MM.1S (cell line): Measurements from ENCODE around the gene GALNT9.

Experiments used
- DNase-seq: peaks from one replicate; pipeline ENCODE4 v3.0.0-alpha.2; 2015
- H2AFZ ChIP-seq: fragments of 300-600 bp; sonication (generic); 2 replicates; pipeline ENCODE4 v1.6.0; 2016; ENCODE audit warnings: antibody characterized with exemption, low read length
- H3F3A ChIP-seq: fragments of 300-600 bp; sonication (generic); 2 replicates; pipeline ENCODE4 v1.6.1; 2016; ENCODE audit warnings: mild to moderate bottlenecking, antibody characterized with exemption, low read length, moderate library complexity, mixed read lengths; ENCODE audit not compliant: insufficient read depth
- H3K27ac ChIP-seq: fragments of 300-600 bp; sonication (generic); 2 replicates; pipeline ENCODE4 v1.5.1; 2016; ENCODE audit warnings: mild to moderate bottlenecking, low read length
- H3K27me3 ChIP-seq: fragments of 300-600 bp; sonication (generic); replicated peaks from 2 replicates; pipeline ENCODE4 v1.6.0; 2016; ENCODE audit warnings: low read length; ENCODE audit not compliant: insufficient read depth
- H3K36me3 ChIP-seq: fragments of 300-600 bp; sonication (generic); replicated peaks from 2 replicates; pipeline ENCODE4 v1.6.1; 2016; ENCODE audit warnings: mild to moderate bottlenecking, low read length, mixed read lengths; ENCODE audit not compliant: insufficient read depth
- H3K4me1 ChIP-seq: fragments of 300-600 bp; sonication (generic); 2 replicates; pipeline ENCODE4 v1.6.1; 2016; ENCODE audit warnings: low read length, mixed read lengths
- H3K4me2 ChIP-seq: fragments of 300-600 bp; sonication (generic); 2 replicates; pipeline ENCODE4 v1.6.0; 2016; ENCODE audit warnings: low read depth, low read length
- H3K4me3 ChIP-seq: fragments of 300-600 bp; sonication (generic); 2 replicates; pipeline ENCODE4 v1.5.1; 2016; ENCODE audit warnings: low read length, mixed read lengths
- H3K79me2 ChIP-seq: fragments of 300-600 bp; sonication (generic); 2 replicates; pipeline ENCODE4 v1.6.1; 2016; ENCODE audit warnings: mixed run types, low read length, mixed read lengths
- H3K9ac ChIP-seq: fragments of 300-600 bp; sonication (generic); 2 replicates; pipeline ENCODE4 v1.6.1; 2016; ENCODE audit warnings: low read length, mixed read lengths
- H3K9me2 ChIP-seq: fragments of 300-600 bp; sonication (generic); replicated peaks from 2 replicates; pipeline ENCODE4 v1.6.1; 2016; ENCODE audit warnings: mild to moderate bottlenecking, low read length, mixed read lengths; ENCODE audit not compliant: insufficient read depth
- H3K9me3 ChIP-seq: fragments of 300-600 bp; sonication (generic); replicated peaks from 2 replicates; pipeline ENCODE4 v1.6.1; 2016; ENCODE audit warnings: mild to moderate bottlenecking, low read length, mixed read lengths; ENCODE audit not compliant: insufficient read depth
- H4K20me1 ChIP-seq: fragments of 300-600 bp; sonication (generic); 2 replicates; pipeline ENCODE4 v1.6.1; 2016; ENCODE audit warnings: mild to moderate bottlenecking, low read length, moderate library complexity, mixed read lengths; ENCODE audit not compliant: insufficient read depth
- CTCF ChIP-seq: fragments of 300-600 bp; sonication (generic); IDR thresholded peaks from 2 replicates; pipeline ENCODE4 v1.5.1; 2016; ENCODE audit warnings: antibody characterized with exemption, low read length, mixed read lengths
- EZH2 ChIP-seq: fragments of 300-600 bp; sonication (generic); optimal IDR thresholded peaks from 2 replicates; pipeline ENCODE3; 2017; ENCODE audit warnings: low read depth, mild to moderate bottlenecking, antibody characterized with exemption, low read length, mixed read lengths
- EZH2phosphoT487 ChIP-seq: fragments of 300-600 bp; sonication (generic); IDR thresholded peaks from 2 replicates; pipeline ENCODE4 v1.6.1; 2018; ENCODE audit warnings: antibody characterized with exemption, low read length

GALNT9 gene

DNA sequence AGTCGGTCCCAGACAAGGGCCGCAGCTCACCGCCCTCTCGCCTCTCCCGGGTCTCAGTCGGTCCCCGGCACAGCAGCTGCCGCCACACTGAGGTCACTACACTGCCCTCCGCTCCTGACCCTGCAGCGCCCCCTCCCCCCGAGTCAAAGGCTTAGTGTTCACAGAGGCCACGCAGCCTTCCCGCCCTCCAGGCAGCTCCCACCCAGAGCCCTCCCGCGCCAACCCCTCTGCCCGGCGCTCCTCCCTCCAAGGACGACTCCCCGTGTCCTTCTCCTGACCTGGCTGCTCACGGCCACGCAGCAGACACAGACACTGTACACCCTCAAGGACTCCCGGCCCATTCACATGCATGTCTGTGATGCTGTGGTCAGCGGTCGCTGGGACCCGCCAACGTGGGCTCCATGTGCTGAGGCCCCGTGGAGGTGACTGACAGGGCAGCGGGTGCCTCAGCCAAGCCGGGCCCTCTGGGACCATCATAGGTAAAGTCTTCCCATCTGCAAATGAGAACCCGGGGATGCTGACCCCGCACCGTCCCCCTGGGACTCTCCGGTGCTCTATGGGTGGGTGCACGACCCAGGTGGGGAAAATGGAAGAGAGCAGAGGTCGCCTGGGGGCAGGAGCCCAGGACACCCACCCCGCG lies 16.3 kb upstream of the GALNT9 start:
- H3K4me2 ChIP-seq, result no peak overlapping the region
- H3K9me2 ChIP-seq, result no peaks in the 10 kb centered on the region
- no peaks in the 10 kb centered on the region for H3K36me3 ChIP-seq
- no peak overlapping the region for H3K9ac ChIP-seq
- no peaks in the 10 kb centered on the region for H3K9me3 ChIP-seq
- no peaks in the 10 kb centered on the region for H3K79me2 ChIP-seq
- no peak for TF ChIP-seq CTCF
- TF ChIP-seq EZH2, result no peak
- no peak for TF ChIP-seq EZH2phosphoT487
- no peak overlapping the region for H3K27ac ChIP-seq
- H3F3A ChIP-seq, result no peaks in the 10 kb centered on the region
- peaks cover 21% of the 10 kb centered on the region for H3K27me3 ChIP-seq
- no peak overlapping the region for H3K4me3 ChIP-seq
- DNase-seq, result no peak
- no peaks in the 10 kb centered on the region for H3K4me1 ChIP-seq
- H2AFZ ChIP-seq, result no peak overlapping the region
- no peaks in the 10 kb centered on the region for H4K20me1 ChIP-seq

- Histone ChIP-seq H3K27ac (no peak overlapping the region), H3K36me3 (no peaks in the 10 kb centered on the region), H3K79me2 (no peaks in the 10 kb centered on the region), H2AFZ (no peak overlapping the region), H4K20me1 (no peaks in the 10 kb centered on the region), H3K4me2 (no peak overlapping the region), H3K4me1 (no peaks in the 10 kb centered on the region), H3K9me3 (no peaks in the 10 kb centered on the region), H3K4me3 (no peak overlapping the region), H3K9ac (no peak overlapping the region), H3K27me3 (peaks cover 23% of the 10 kb centered on the region), H3F3A (no peaks in the 10 kb centered on the region), H3K9me2 (no peaks in the 10 kb centered on the region)
- no peak for DNase-seq
- no peak for TF ChIP-seq EZH2phosphoT487
- TF ChIP-seq EZH2, result no peak
- TF ChIP-seq CTCF, result no peak
Measured at GRCh38 chr12:132345126-132345525, 15.7 kb upstream of the GALNT9 start.

DNA sequence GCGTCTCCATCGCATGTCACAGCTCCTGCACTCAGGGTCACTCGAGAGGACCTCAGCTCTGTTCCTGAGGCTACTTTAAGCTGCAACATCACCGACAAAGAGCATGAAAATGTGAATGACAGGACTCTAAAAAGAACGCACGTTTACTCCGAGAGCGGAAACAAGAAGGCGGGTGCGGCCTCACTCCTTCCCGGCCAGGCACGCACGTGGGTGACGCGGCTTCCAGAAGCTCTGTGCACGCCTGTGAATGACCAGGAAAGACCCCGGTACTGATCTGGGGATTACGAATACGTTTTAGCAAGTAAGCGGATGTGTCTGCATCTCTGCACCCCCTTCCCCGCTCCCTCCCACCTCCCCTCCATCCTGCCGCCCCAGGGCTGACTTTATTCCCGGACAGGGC lies 15.2 kb upstream of the GALNT9 start:
- H3K79me2 ChIP-seq, result no peaks in the 10 kb centered on the region
- H3K27ac ChIP-seq, result no peak overlapping the region
- no peak for DNase-seq
- no peaks in the 10 kb centered on the region for H3K36me3 ChIP-seq
- H4K20me1 ChIP-seq, result no peaks in the 10 kb centered on the region
- H3K4me3 ChIP-seq, result no peak overlapping the region
- H3K9me2 ChIP-seq, result no peaks in the 10 kb centered on the region
- H3K4me2 ChIP-seq, result no peak overlapping the region
- no peak overlapping the region for H3K9ac ChIP-seq
- TF ChIP-seq EZH2, result no peak
- TF ChIP-seq CTCF, result no peak
- TF ChIP-seq EZH2phosphoT487, result no peak
- H3K9me3 ChIP-seq, result no peaks in the 10 kb centered on the region
- H2AFZ ChIP-seq, result no peak overlapping the region
- no peaks in the 10 kb centered on the region for H3F3A ChIP-seq
- H3K27me3 ChIP-seq, result peaks cover 23% of the 10 kb centered on the region
- no peaks in the 10 kb centered on the region for H3K4me1 ChIP-seq
